ENCODE results near the gene THSD7B.
"Not testable (repeated sequence)": the region's sequence is repeated elsewhere in the genome, so short reads cannot be mapped to it uniquely, and the experiment has no call there.

THSD7B gene

GRCh38 chr2:136962105-136962725 lies 196.9 kb downstream of the THSD7B start:
- DNase-seq, result no peak

GRCh38 chr2:136966485-136966884 lies 201.1 kb downstream of the THSD7B start:
- no peak for DNase-seq

- no peak for DNase-seq
These were observed 215.0 kb downstream of the THSD7B start for GRCh38 chr2:136980303-136980702.

- not testable (repeated sequence) for DNase-seq
These were observed 216.3 kb downstream of the THSD7B start for GRCh38 chr2:136981689-136982088.

- DNase-seq, result no peak
These were observed 219.7 kb downstream of the THSD7B start for GRCh38 chr2:136985044-136985443.

- no peak for DNase-seq
These were observed 221.4 kb downstream of the THSD7B start for GRCh38 chr2:136986605-136987221.

GRCh38 chr2:136990316-136990715 lies 225.0 kb downstream of the THSD7B start:
- no peak for DNase-seq

- DNase-seq, result no peak
These were observed 229.4 kb downstream of the THSD7B start for GRCh38 chr2:136994793-136995192.

- no peak for DNase-seq
These were observed 232.2 kb downstream of the THSD7B start for GRCh38 chr2:136997557-136997956.

GRCh38 chr2:137000811-137001210 lies 235.5 kb downstream of the THSD7B start:
- DNase-seq, result no peak

GRCh38 chr2:137002896-137003295 lies 237.6 kb downstream of the THSD7B start:
- no peak for DNase-seq

- DNase-seq, result no peak
These were observed 239.9 kb downstream of the THSD7B start for GRCh38 chr2:137005210-137005609.

GRCh38 chr2:137007938-137008337 lies 242.6 kb downstream of the THSD7B start:
- no peak for DNase-seq

- DNase-seq, result no peak
These were observed 244.6 kb downstream of the THSD7B start for GRCh38 chr2:137009953-137010352.

- DNase-seq, result no peak
These were observed 255.3 kb downstream of the THSD7B start for GRCh38 chr2:137020452-137021196.

- no peak for DNase-seq
These were observed 256.4 kb downstream of the THSD7B start for GRCh38 chr2:137021763-137022162.

GRCh38 chr2:137023205-137023604 lies 257.9 kb downstream of the THSD7B start:
- DNase-seq, result no peak

- no peak for DNase-seq
These were observed 266.4 kb downstream of the THSD7B start for GRCh38 chr2:137031731-137032130.

- no peak for DNase-seq
These were observed 271.3 kb downstream of the THSD7B start for GRCh38 chr2:137036619-137037018.

GRCh38 chr2:137039482-137040152 lies 274.3 kb downstream of the THSD7B start:
- DNase-seq, result no peak

- no peak for DNase-seq
These were observed 282.0 kb downstream of the THSD7B start for GRCh38 chr2:137047369-137047768.

- no peak for DNase-seq
These were observed 283.1 kb downstream of the THSD7B start for GRCh38 chr2:137048455-137048854.

- DNase-seq, result no peak
These were observed 284.2 kb downstream of the THSD7B start for GRCh38 chr2:137049518-137049917.

- no peak for DNase-seq
These were observed 285.6 kb downstream of the THSD7B start for GRCh38 chr2:137050949-137051348.

All from COR-L47 (cell line).